Keratinocyte (primary cell): Measurements from ENCODE around the gene PSAPL1. TPM values are rescaled to one million over a fixed set of nuclear protein-coding genes. Genes with fewer than 3 reads are reported as not detected.

Source experiments
- DNase-seq: peaks from one replicate; pipeline ENCODE4 v3.0.0-alpha.2; 2011; ENCODE audit warnings: low read depth, missing footprints, low spot score
- FAIRE-seq: peaks from 2 replicates; lab custom pipeline; 2011; peaks lifted over from hg19 to GRCh38; lab: Jason Lieb, UNC
- H2AFZ ChIP-seq: 2 replicates; pipeline ENCODE4 v1.6.0; 2012; ENCODE audit warnings: low read length, control low read depth, inconsistent platforms; ENCODE audit not compliant: control insufficient read depth
- H3K27ac ChIP-seq: 2 replicates; pipeline ENCODE4 v1.5.1; 2011; ENCODE audit warnings: low read length; ENCODE audit not compliant: control insufficient read depth, insufficient read depth
- H3K27me3 ChIP-seq: 3 replicates; pipeline ENCODE4 v1.6.0; 2011; ENCODE audit warnings: low read length; ENCODE audit not compliant: control insufficient read depth, insufficient read depth; ENCODE audit errors: extremely low read depth
- H3K36me3 ChIP-seq, 2 experiments: 2 replicates in 1 of 2; 3 replicates in 1 of 2; pipeline ENCODE4 v1.5.1; 2011; ENCODE audit warnings: low read length in 2 of 2, mild to moderate bottlenecking in 1 of 2; ENCODE audit not compliant: control insufficient read depth in 2 of 2, insufficient read depth in 2 of 2; ENCODE audit errors: extremely low read depth in 1 of 2
- H3K4me1 ChIP-seq: 3 replicates; pipeline ENCODE4 v1.5.1; 2011; ENCODE audit warnings: low read length; ENCODE audit not compliant: control insufficient read depth, insufficient read depth; ENCODE audit errors: extremely low read depth
- H3K4me2 ChIP-seq: 3 replicates; pipeline ENCODE4 v1.6.0; 2011; ENCODE audit warnings: low read depth, low read length; ENCODE audit not compliant: control insufficient read depth, insufficient read depth; ENCODE audit errors: extremely low read depth
- H3K4me3 ChIP-seq, 3 experiments: fragments of 200-600 bp in 1 of 3; sonication (generic) in 1 of 3; 2 replicates in 2 of 3; 3 replicates in 1 of 3; pipeline ENCODE4 v1.5.1; 2011 to 2016; ENCODE audit warnings: low read length in 3 of 3, mild to moderate bottlenecking in 3 of 3, control low read depth in 2 of 3, inconsistent platforms in 1 of 3, low read depth in 1 of 3, mixed read lengths in 1 of 3, mixed run types in 1 of 3, moderate library complexity in 1 of 3; ENCODE audit not compliant: control insufficient read depth in 2 of 3, insufficient read depth in 2 of 3; ENCODE audit errors: extremely low read depth in 1 of 3
- H3K79me2 ChIP-seq: 2 replicates; pipeline ENCODE4 v1.6.0; 2012; ENCODE audit warnings: low read length; ENCODE audit not compliant: control insufficient read depth, insufficient read depth
- H3K9ac ChIP-seq: 3 replicates; pipeline ENCODE4 v1.6.0; 2011; ENCODE audit warnings: low read length; ENCODE audit not compliant: control insufficient read depth, insufficient read depth; ENCODE audit errors: extremely low read depth
- H3K9me1 ChIP-seq: 3 replicates; pipeline ENCODE4 v1.6.0; 2011; ENCODE audit warnings: low read length; ENCODE audit not compliant: control insufficient read depth, insufficient read depth; ENCODE audit errors: extremely low read depth
- H3K9me3 ChIP-seq: 2 replicates; pipeline ENCODE4 v1.5.1; 2012; ENCODE audit warnings: low read depth, low read length; ENCODE audit not compliant: control insufficient read depth
- H4K20me1 ChIP-seq: 3 replicates; pipeline ENCODE4 v1.6.0; 2011; ENCODE audit warnings: low read length; ENCODE audit not compliant: control insufficient read depth, insufficient read depth; ENCODE audit errors: extremely low read depth
- CTCF ChIP-seq, 3 experiments: IDR thresholded peaks in 1 of 3; conservative IDR thresholded peaks in 1 of 3; optimal IDR thresholded peaks in 1 of 3; 2 replicates in 2 of 3; 3 replicates in 1 of 3; pipeline versions ENCODE3 to v1.5.1; 2011; ENCODE audit warnings: low read length in 3 of 3, mild to moderate bottlenecking in 3 of 3, moderate library complexity in 2 of 3, control low read depth in 1 of 3, inconsistent platforms in 1 of 3; ENCODE audit not compliant: insufficient read depth in 2 of 3; ENCODE audit errors: extremely low read depth in 1 of 3
- EZH2 ChIP-seq: IDR thresholded peaks from one replicate; pipeline ENCODE4 v1.6.1; 2012; ENCODE audit warnings: inconsistent platforms, mild to moderate bottlenecking, low read length, moderate library complexity
- dilution Hi-C: fragments of 300-500 bp; cut with MboI; formaldehyde crosslinking; loops from one replicate; pipeline ENCODE4 v1.7.0; 2020; ENCODE audit warnings: low sequenced_read_pairs; ENCODE audit not compliant: extremely low pct_ligation_motif_present
- polyA plus RNA-seq, 5 experiments: library from polyadenylated mRNA; depleted of rRNA in 3 of 5; stranded (reverse) in 3 of 5; stranded (forward) in 1 of 5; unstranded in 1 of 5; fragments of >200 nt; gene quantifications; 1 replicate in 1 of 5; 2 replicates in 3 of 5; 3 replicates in 1 of 5; pipeline versions ENCODE4 v1.2.1 to v1.2.3, GENCODE V29; 2011 to 2012; ENCODE audit warnings: missing spikeins in 2 of 5, low read depth in 1 of 5, low replicate concordance in 1 of 5

PSAPL1 gene
- polyA plus RNA-seq, 1 donor (not counting 4 experiments of a cell fraction or from before 2014, with no cell fraction given) = 0.03 TPM

DNA sequence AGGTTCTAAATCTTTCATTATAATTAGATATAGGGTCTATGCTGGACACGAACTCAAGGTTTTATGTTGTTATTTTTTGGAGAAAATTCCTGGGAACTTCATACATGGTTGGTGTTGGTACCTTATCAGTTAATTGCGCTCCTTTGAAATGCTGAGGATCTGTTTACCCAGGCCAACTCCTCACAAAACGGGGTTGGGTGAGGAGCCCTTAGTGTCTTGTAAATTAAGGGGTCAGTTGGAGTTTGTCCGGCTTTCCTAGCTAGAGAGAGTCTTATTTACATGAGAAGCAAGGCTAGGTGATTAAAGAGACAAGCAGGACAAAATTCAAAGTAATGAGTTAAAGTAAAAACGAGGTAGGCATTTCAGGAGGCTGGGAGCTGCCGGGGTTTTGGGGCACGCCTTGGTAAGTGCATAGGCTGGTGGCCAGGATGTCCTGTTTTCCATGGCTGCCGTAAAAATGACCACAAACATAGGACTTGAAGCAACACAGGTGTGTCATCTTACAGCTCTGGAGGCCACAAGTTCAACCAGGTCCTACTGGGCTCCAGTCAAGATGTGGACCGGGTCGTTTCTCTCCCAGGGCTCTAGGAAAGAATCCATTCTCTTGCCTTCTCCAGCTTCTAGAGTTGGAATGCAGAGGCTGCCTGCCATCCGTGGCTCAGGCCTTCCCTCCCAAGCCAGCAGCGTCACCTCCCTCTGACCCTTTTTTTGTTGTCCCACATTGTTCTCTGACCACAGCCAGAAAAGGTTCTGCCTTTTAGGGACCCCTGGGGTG lies 19.8 kb downstream of the PSAPL1 start:
- Histone ChIP-seq H3K4me3 (no peak overlapping the region), H3K36me3 (no peaks in the 10 kb centered on the region), H3K4me2 (no peak overlapping the region), H2AFZ (no peak overlapping the region), H3K9ac (no peak overlapping the region), H3K27ac (no peak overlapping the region), H3K9me3 (no peaks in the 10 kb centered on the region), H4K20me1 (no peaks in the 10 kb centered on the region), H3K27me3 (no peaks in the 10 kb centered on the region), H3K4me1 (no peaks in the 10 kb centered on the region), H3K9me1 (no peaks in the 10 kb centered on the region), H3K79me2 (no peaks in the 10 kb centered on the region)
- no peak for TF ChIP-seq CTCF (optimal IDR thresholded peaks at IDR 0.05 in 1 of 3, IDR thresholded peaks at IDR 0.05 in 1 of 3, conservative IDR thresholded peaks at IDR 0.05 in 1 of 3; ENCODE audit: extremely low read depth in 1 of 3, insufficient read depth in 2 of 3, low read length in 3 of 3)
- TF ChIP-seq EZH2 = no peak
- dilution Hi-C loops = no loop called here
- no peak for FAIRE-seq
- DNase-seq = no peak

GRCh38 chr4:7414046-7414445 lies 20.7 kb downstream of the PSAPL1 start:
- Histone ChIP-seq H3K9me3 (no peaks in the 10 kb centered on the region), H3K27me3 (no peaks in the 10 kb centered on the region), H4K20me1 (no peaks in the 10 kb centered on the region), H3K4me1 (no peaks in the 10 kb centered on the region), H3K79me2 (no peaks in the 10 kb centered on the region), H3K9ac (no peak overlapping the region), H3K36me3 (no peaks in the 10 kb centered on the region), H3K9me1 (no peaks in the 10 kb centered on the region), H3K27ac (no peak overlapping the region), H2AFZ (no peak overlapping the region), H3K4me2 (no peak overlapping the region), H3K4me3 (no peak overlapping the region)
- DNase-seq (no peak), FAIRE-seq (no peak)
- TF ChIP-seq EZH2 (no peak), CTCF (optimal IDR thresholded peaks at IDR 0.05 in 1 of 3, IDR thresholded peaks at IDR 0.05 in 1 of 3, conservative IDR thresholded peaks at IDR 0.05 in 1 of 3; ENCODE audit: extremely low read depth in 1 of 3, insufficient read depth in 2 of 3, low read length in 3 of 3) (no peak)
- dilution Hi-C loops = no loop called here
